Lung (tissue), 12 donors: Measurements from ENCODE around the gene NAV2. TPM values are rescaled to one million over a fixed set of nuclear protein-coding genes. Genes with fewer than 3 reads are reported as not detected.

Source experiments
- ATAC-seq: fragments of 200-7000 bp; cut with Tn5 transposase; one replicate; pipeline ENCODE4 v1.9.1; 2020; ENCODE audit warnings: moderate number of reproducible peaks; ENCODE audit not compliant: insufficient read depth, low FRiP score
- DNase-seq, 3 donors: peaks; one replicate each; pipeline ENCODE4 v3.0.0-alpha.2; 2013 to 2017
- H3K27ac ChIP-seq, 2 donors: one replicate each; pipeline ENCODE4 v1.5.1; 2013; ENCODE audit warnings: mild to moderate bottlenecking in 2 of 2, moderate library complexity in 2 of 2, control low read depth in 1 of 2, inconsistent platforms in 1 of 2, low read depth in 1 of 2, low read length in 1 of 2
- H3K27me3 ChIP-seq, 3 donors: one replicate each; pipeline ENCODE4 v1.5.1; 2013; ENCODE audit warnings: low read length in 2 of 3; ENCODE audit not compliant: control insufficient read depth in 3 of 3, insufficient read depth in 3 of 3
- H3K36me3 ChIP-seq, 4 donors: one replicate each; pipeline ENCODE4 v1.5.1; 2013; ENCODE audit warnings: low read length in 4 of 4, mild to moderate bottlenecking in 1 of 4, moderate library complexity in 1 of 4; ENCODE audit not compliant: control insufficient read depth in 4 of 4, insufficient read depth in 4 of 4
- H3K4me1 ChIP-seq, 5 donors: one replicate each; pipeline ENCODE4 v1.5.1; 2013; ENCODE audit warnings: low read length in 5 of 5, mild to moderate bottlenecking in 2 of 5, moderate library complexity in 1 of 5; ENCODE audit not compliant: control insufficient read depth in 5 of 5, insufficient read depth in 5 of 5
- H3K4me3 ChIP-seq: one replicate; pipeline ENCODE4 v1.5.1; 2013; ENCODE audit warnings: mild to moderate bottlenecking, control low read depth, moderate library complexity
- H3K9ac ChIP-seq, 2 donors: one replicate each; pipeline ENCODE4 v1.5.1; 2013; ENCODE audit warnings: low read length in 2 of 2, control low read depth in 1 of 2; ENCODE audit not compliant: insufficient read depth in 1 of 2
- H3K9me3 ChIP-seq, 4 donors: one replicate each; pipeline ENCODE4 v1.5.1; 2013; ENCODE audit warnings: low read length in 3 of 4, mild to moderate bottlenecking in 1 of 4, moderate library complexity in 1 of 4; ENCODE audit not compliant: control insufficient read depth in 4 of 4, insufficient read depth in 3 of 4
- CTCF ChIP-seq: IDR thresholded peaks from 2 replicates; pipeline ENCODE4 v1.5.1; 2012; ENCODE audit warnings: mild to moderate bottlenecking; ENCODE audit errors: control extremely low read depth, extremely low read depth
- WGBS, 2 donors: extraction: QIAGEN DNeasy Blood & Tissue Kit; methylation state at CpG; one replicate each; pipeline ENCODE4 v1.1.7; 2013; 5-methylcytosine and 5-hydroxymethylcytosine counted together
- polyA plus RNA-seq, 2 donors: library from polyadenylated mRNA; stranded (reverse); fragments of 200-250 nt; gene quantifications; one replicate each; pipeline ENCODE4 v1.2.1, GENCODE V29; 2013
- total RNA-seq, 2 donors: library from RNA; depleted of rRNA in 1 of 2; stranded (reverse); fragments of >200 nt in 1 of 2; gene quantifications; one replicate each; pipeline ENCODE4 v1.2.1, GENCODE V29; 2014 to 2021
- donor health status: control.
- donor health status: control.
- donor health status: Bipolar disorder and iron deficiency.
- donor health status: healthy.
- donor health status: DM: yes; HTN: yes; CAD: no.

Gene NAV2
- total and polyA plus RNA-seq, 4 donors = 6.8 to 47.9 (median 20.2) TPM

GRCh38 chr11:19880088-19880345, 167.4 kb downstream of the NAV2 start:
- H3K9me3 ChIP-seq = no peaks in the 10 kb centered on the region
- H3K4me3 ChIP-seq = no peak overlapping the region
- H3K36me3 ChIP-seq = peaks cover 3 to 10% (median 6%) of the 10 kb centered on the region in 4 donors
- peaks cover 0 to 5% (median 2%) of the 10 kb centered on the region in 5 donors for H3K4me1 ChIP-seq
- H3K27me3 ChIP-seq = no peaks in the 10 kb centered on the region
- no peak overlapping the region for H3K9ac ChIP-seq
- TF ChIP-seq CTCF = no peak
- ATAC-seq (no peak), DNase-seq (no peak)
- H3K27ac ChIP-seq = no peak overlapping the region

DNA sequence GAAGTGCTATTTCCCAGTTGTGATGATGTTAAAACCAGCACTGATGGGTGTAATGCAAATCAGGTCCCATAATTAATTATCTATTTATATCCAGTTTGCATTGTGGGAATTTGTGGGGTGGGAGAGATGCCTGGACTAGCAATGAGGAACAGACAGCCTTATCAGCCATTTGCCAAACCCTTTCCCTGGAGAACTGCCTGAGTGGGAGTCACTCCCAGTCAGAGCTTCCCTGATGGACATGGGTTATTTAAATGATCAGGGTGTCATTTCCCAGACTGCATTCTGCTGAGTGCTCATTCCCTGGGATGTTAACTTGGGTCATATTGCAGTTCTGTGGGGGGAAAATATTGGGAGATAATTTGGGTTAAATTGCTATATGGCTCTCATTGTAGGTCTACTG, 168.5 kb downstream of the NAV2 start:
- Histone ChIP-seq H3K9ac (no peak overlapping the region), H3K9me3 (no peaks in the 10 kb centered on the region), H3K4me3 (no peak overlapping the region), H3K36me3 (peaks cover 3 to 12% (median 6%) of the 10 kb centered on the region in 4 donors), H3K27ac (no peak overlapping the region), H3K27me3 (no peaks in the 10 kb centered on the region), H3K4me1 (peaks cover 0 to 5% (median 2%) of the 10 kb centered on the region in 5 donors)
- ATAC-seq = no peak
- TF ChIP-seq CTCF = no peak
- no peak for DNase-seq

- no peak for DNase-seq
- Histone ChIP-seq H3K9ac (no peak overlapping the region), H3K27me3 (no peaks in the 10 kb centered on the region), H3K4me1 (peaks cover 0 to 5% (median 2%) of the 10 kb centered on the region in 5 donors), H3K4me3 (no peak overlapping the region), H3K36me3 (peaks cover 3 to 12% (median 6%) of the 10 kb centered on the region in 4 donors), H3K27ac (no peak overlapping the region), H3K9me3 (no peaks in the 10 kb centered on the region)
- TF ChIP-seq CTCF = no peak
- WGBS, 2 donors = 89 to 91% methylated on average over 3 of the region's 3 CpGs
- ATAC-seq = no peak
Measured at GRCh38 chr11:19882356-19882755, 169.7 kb downstream of the NAV2 start.

DNA sequence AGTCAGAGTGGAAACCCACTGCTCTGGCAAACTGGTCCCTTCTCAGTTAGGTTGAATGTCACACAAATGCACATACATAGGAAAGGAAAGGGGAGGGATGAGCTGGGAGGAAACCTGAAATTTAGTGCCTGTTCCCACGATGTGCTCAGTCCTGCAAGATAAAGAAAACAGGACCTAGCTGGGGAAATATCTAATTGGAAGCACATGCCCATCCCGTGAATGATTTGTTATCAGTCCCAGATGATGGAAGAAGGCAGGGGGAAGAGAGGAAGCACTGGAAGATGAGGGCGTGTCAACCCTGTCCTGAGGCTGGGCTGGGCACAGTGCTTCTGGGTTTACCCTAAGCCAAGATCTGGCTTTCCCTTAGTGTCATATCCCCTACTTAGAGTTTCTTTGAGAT, 173.9 kb downstream of the NAV2 start:
- peaks cover 0 to 13% (median 9%) of the 10 kb centered on the region in 5 donors for H3K4me1 ChIP-seq
- DNase-seq = no peak
- H3K36me3 ChIP-seq = peaks cover 0 to 12% (median 5%) of the 10 kb centered on the region in 4 donors
- H3K9ac ChIP-seq = no peak overlapping the region
- TF ChIP-seq CTCF = no peak
- no peak overlapping the region for H3K4me3 ChIP-seq
- no peaks in the 10 kb centered on the region for H3K27me3 ChIP-seq
- no peak for ATAC-seq
- H3K9me3 ChIP-seq = no peaks in the 10 kb centered on the region
- 89 to 90% methylated on average over 3 of the region's 3 CpGs for WGBS, 2 donors
- no peak overlapping the region for H3K27ac ChIP-seq
